ENCODE measurements around the gene C20orf141.
"Not testable (repeated sequence)": the region's sequence is repeated elsewhere in the genome, so short reads cannot be mapped to it uniquely, and the experiment has no call there.

C20orf141 gene

DNA sequence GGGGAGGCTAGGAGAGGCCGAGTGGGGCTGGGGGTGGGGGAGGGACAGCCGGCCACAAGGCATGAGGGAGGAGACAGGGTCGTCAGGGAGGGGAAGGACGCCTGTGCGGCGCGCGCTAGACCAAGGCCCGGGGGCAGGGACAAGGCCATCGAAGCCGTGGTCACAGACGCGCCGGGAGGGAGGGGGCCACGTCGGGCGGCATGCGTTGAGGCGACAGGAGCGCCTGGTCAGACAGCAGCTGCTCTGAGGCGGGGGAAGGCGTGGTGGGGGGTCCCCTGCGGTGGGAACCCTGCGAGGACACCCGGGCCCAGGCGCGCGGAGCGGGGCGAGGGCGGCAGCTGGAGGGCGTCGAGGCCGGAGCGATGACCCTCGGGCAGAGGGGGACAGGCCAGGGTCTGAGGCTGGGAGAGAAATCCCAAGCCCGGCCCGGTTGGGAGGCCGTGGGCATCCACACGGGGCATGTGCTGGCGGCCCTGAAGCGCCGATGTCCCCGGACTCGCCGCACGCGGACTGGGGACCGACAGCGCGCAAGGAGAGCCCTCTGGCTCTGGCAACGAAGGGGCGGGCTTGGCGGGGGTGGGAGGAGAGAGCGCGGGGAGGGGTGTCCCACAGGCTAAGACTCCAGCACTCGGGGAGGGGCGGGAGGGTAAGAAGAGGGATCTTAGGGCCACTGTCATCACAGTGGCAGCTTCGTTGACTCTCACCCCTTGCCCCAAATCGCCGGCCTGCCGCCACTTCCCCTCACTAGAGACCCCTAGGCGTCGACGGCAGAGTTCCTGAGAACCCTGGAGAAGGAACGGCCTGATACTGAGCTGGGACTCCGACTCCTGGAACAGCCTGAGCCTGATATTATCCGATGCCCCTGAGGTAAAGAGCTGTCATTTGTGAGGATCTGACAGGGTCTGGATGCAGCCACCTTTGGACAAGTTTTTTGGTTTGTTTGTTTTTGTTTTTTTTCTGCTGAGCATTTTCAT lies 6.4 kb downstream of the C20orf141 start:
- no peaks in the 10 kb centered on the region for H3K9me3 ChIP-seq (ENCODE audit: control insufficient read depth, low read length)
- 38 to 45% methylated on average over 33 to 57 of the region's 68 CpGs for WGBS, 2 experiments (ENCODE audit: insufficient coverage in 2 of 2)
- H3K27ac ChIP-seq (ENCODE audit: low read depth, low read length, severe bottlenecking): peak overlapping the region; percentile 77

DNA sequence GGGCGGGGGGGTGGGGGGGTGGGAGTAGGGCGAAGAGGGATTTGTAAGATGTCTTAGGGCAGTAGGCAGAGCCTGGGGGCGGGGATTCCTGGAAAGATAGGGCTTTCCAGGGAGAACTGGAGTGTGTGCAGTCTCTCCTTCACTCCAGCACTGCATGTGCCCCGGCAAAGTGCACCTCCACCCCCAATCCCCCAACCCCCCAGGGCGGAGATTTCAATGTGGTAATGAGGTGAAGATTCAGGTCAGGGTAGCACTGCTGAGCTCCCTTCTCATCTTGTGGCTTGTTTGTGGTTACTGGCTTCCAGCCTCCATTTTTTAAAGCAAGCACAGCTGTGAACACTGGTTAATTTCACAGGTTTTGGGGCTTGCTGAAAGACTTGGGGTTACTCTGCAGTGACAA lies 7.3 kb downstream of the C20orf141 start:
- H3K27ac ChIP-seq (ENCODE audit: low read depth, low read length, severe bottlenecking): no peak overlapping the region
- H3K4me3 ChIP-seq (ENCODE audit: extremely low read depth, insufficient read depth, low read length, poor library complexity, severe bottlenecking): no peak overlapping the region
- peaks cover 13% of the 10 kb centered on the region for H3K4me1 ChIP-seq (ENCODE audit: control insufficient read depth, insufficient read depth, low read length, poor library complexity, severe bottlenecking)
- WGBS, 2 experiments (ENCODE audit: insufficient coverage in 2 of 2): no CpG with 5 or more reads among the region's 5 CpGs
- H3K9me3 ChIP-seq (ENCODE audit: control insufficient read depth, low read length): no peaks in the 10 kb centered on the region
- no peaks in the 10 kb centered on the region for H3K36me3 ChIP-seq (ENCODE audit: control insufficient read depth, insufficient read depth, low read length)

More for the DNA sequence above, 6.4 kb downstream of the C20orf141 start:
- Histone ChIP-seq H3K4me3 (ENCODE audit: extremely low read depth, insufficient read depth, low read length, poor library complexity, severe bottlenecking) (no peak overlapping the region), H3K4me1 (ENCODE audit: control insufficient read depth, insufficient read depth, low read length, poor library complexity, severe bottlenecking) (peaks cover 15% of the 10 kb centered on the region), H3K36me3 (ENCODE audit: control insufficient read depth, insufficient read depth, low read length) (no peaks in the 10 kb centered on the region)

GRCh38 chr20:2825761-2826160 lies 11.0 kb downstream of the C20orf141 start:
- WGBS, 2 experiments (ENCODE audit: insufficient coverage in 2 of 2): no CpG with 5 or more reads among the region's 2 CpGs
- Histone ChIP-seq H3K27ac (ENCODE audit: low read depth, low read length, severe bottlenecking) (no peak overlapping the region), H3K36me3 (ENCODE audit: control insufficient read depth, insufficient read depth, low read length) (no peaks in the 10 kb centered on the region), H3K9me3 (ENCODE audit: control insufficient read depth, low read length) (no peaks in the 10 kb centered on the region), H3K4me3 (ENCODE audit: extremely low read depth, insufficient read depth, low read length, poor library complexity, severe bottlenecking) (no peak overlapping the region), H3K4me1 (ENCODE audit: control insufficient read depth, insufficient read depth, low read length, poor library complexity, severe bottlenecking) (peaks cover 3% of the 10 kb centered on the region)

DNA sequence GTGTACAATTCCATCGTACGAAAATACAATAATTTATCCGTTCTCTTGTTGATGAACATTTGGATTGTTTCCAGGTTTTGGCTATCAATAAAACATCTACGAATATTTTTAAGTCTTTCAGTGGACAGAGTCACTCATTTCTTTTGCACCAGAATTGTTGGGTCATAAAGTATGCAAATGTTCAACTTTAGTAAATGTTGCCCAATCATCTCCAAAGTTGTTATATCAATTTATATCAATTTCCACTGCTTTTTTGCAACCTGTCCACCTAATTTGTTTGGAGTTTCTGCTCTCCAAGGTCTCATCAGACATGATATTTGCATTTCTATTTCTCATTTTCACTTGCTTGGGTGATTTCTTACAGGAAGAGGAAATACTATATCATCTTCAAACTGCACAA lies 11.9 kb downstream of the C20orf141 start:
- Histone ChIP-seq H3K27ac (ENCODE audit: low read depth, low read length, severe bottlenecking) (no peak overlapping the region), H3K4me1 (ENCODE audit: control insufficient read depth, insufficient read depth, low read length, poor library complexity, severe bottlenecking) (peaks cover 3% of the 10 kb centered on the region), H3K36me3 (ENCODE audit: control insufficient read depth, insufficient read depth, low read length) (no peaks in the 10 kb centered on the region), H3K4me3 (ENCODE audit: extremely low read depth, insufficient read depth, low read length, poor library complexity, severe bottlenecking) (no peak overlapping the region), H3K9me3 (ENCODE audit: control insufficient read depth, low read length) (no peaks in the 10 kb centered on the region)
- WGBS, 2 experiments (ENCODE audit: insufficient coverage in 2 of 2): 60 to 93% methylated on average over 1 to 4 of the region's 4 CpGs

GRCh38 chr20:2829376-2829775 lies 14.6 kb downstream of the C20orf141 start:
- Histone ChIP-seq H3K27ac (ENCODE audit: low read depth, low read length, severe bottlenecking) (no peak overlapping the region), H3K4me1 (ENCODE audit: control insufficient read depth, insufficient read depth, low read length, poor library complexity, severe bottlenecking) (no peaks in the 10 kb centered on the region), H3K36me3 (ENCODE audit: control insufficient read depth, insufficient read depth, low read length) (peaks cover under 1% of the 10 kb centered on the region), H3K9me3 (ENCODE audit: control insufficient read depth, low read length) (no peaks in the 10 kb centered on the region), H3K4me3 (ENCODE audit: extremely low read depth, insufficient read depth, low read length, poor library complexity, severe bottlenecking) (no peak overlapping the region)
- 81 to 88% methylated on average over 3 to 5 of the region's 6 CpGs for WGBS, 2 experiments (ENCODE audit: insufficient coverage in 2 of 2)

DNA sequence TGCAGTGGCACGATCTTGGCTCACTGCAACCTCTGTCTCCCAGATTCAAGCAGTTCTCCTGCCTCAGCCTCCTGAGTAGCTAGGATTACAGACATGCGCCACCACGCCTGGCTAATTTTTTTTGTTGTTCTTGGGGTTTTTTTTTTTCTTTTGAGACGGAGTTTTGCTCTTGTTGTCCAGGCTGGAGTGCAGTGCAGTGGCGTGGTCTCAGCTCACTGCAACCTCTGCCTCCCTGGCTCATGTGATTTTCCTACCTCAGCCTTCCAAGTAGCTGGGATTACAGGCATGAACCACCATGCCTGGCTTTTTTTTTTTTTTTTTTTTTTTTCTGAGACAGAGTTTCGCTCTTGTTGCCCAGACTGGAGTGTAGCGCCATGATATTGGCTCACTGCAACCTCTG lies 16.4 kb downstream of the C20orf141 start:
- not testable (repeated sequence) for H3K36me3 ChIP-seq (ENCODE audit: control insufficient read depth, insufficient read depth, low read length); H3K27ac ChIP-seq (ENCODE audit: low read depth, low read length, severe bottlenecking); H3K4me3 ChIP-seq (ENCODE audit: extremely low read depth, insufficient read depth, low read length, poor library complexity, severe bottlenecking); H3K4me1 ChIP-seq (ENCODE audit: control insufficient read depth, insufficient read depth, low read length, poor library complexity, severe bottlenecking); H3K9me3 ChIP-seq (ENCODE audit: control insufficient read depth, low read length)
- WGBS, 2 experiments (ENCODE audit: insufficient coverage in 2 of 2): 95 to 100% methylated on average over 1 to 2 of the region's 7 CpGs

- H3K36me3 ChIP-seq (ENCODE audit: control insufficient read depth, insufficient read depth, low read length): peaks cover 18% of the 10 kb centered on the region
- no peaks in the 10 kb centered on the region for H3K9me3 ChIP-seq (ENCODE audit: control insufficient read depth, low read length)
- H3K27ac ChIP-seq (ENCODE audit: low read depth, low read length, severe bottlenecking): no peak overlapping the region
- no peaks in the 10 kb centered on the region for H3K4me1 ChIP-seq (ENCODE audit: control insufficient read depth, insufficient read depth, low read length, poor library complexity, severe bottlenecking)
- WGBS, 2 experiments (ENCODE audit: insufficient coverage in 2 of 2): 100% methylated on average over 1 of the region's 1 CpG; no CpG with 5 or more reads in 1 of the 2 experiments
- H3K4me3 ChIP-seq (ENCODE audit: extremely low read depth, insufficient read depth, low read length, poor library complexity, severe bottlenecking): no peak overlapping the region
Observed at GRCh38 chr20:2833761-2834160, 19.0 kb downstream of the C20orf141 start.

DNA sequence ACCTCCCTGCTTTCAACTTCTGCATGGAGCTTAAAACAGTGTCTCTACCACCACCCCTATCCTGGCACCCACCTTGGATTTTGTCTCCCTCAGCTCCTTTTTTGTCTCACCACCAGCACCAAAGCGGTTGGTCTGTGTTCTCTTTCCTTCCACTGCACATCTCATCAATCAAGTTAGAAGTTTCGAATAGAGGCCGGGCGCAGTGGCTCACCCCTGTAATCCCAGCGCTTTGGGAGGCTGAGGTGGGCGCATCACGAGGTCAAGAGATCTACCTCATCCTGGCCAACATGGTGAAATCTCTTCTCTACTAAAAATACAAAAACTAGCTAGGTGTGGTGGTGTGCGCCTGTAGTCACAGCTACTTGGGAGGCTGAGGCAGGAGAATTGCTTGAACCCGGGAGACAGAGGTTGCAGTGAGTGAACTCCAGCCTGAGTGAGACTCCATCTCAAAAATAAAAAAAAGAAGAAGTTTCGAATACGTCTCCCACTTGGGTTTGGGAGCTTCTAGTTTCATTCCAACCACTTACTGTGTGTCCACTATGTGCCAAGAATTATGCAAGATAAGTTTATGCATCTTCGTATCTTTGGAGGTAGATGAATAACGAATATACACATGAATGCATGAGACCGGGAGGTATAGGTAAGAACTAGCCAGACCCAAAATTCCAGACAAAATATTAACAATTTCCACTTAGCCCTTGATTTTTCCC lies 19.8 kb downstream of the C20orf141 start:
- H3K36me3 ChIP-seq (ENCODE audit: control insufficient read depth, insufficient read depth, low read length): peaks cover 23% of the 10 kb centered on the region
- H3K9me3 ChIP-seq (ENCODE audit: control insufficient read depth, low read length): no peaks in the 10 kb centered on the region
- WGBS, 2 experiments (ENCODE audit: insufficient coverage in 2 of 2): 82 to 91% methylated on average over 6 to 9 of the region's 14 CpGs
- H3K4me3 ChIP-seq (ENCODE audit: extremely low read depth, insufficient read depth, low read length, poor library complexity, severe bottlenecking): no peak overlapping the region
- no peaks in the 10 kb centered on the region for H3K4me1 ChIP-seq (ENCODE audit: control insufficient read depth, insufficient read depth, low read length, poor library complexity, severe bottlenecking)
- no peak overlapping the region for H3K27ac ChIP-seq (ENCODE audit: low read depth, low read length, severe bottlenecking)

- H3K36me3 ChIP-seq (ENCODE audit: control insufficient read depth, insufficient read depth, low read length): peaks cover 23% of the 10 kb centered on the region
- H3K27ac ChIP-seq (ENCODE audit: low read depth, low read length, severe bottlenecking): no peak overlapping the region
- 86 to 96% methylated on average over 5 to 6 of the region's 6 CpGs for WGBS, 2 experiments (ENCODE audit: insufficient coverage in 2 of 2)
- H3K9me3 ChIP-seq (ENCODE audit: control insufficient read depth, low read length): no peaks in the 10 kb centered on the region
- H3K4me1 ChIP-seq (ENCODE audit: control insufficient read depth, insufficient read depth, low read length, poor library complexity, severe bottlenecking): no peaks in the 10 kb centered on the region
- no peak overlapping the region for H3K4me3 ChIP-seq (ENCODE audit: extremely low read depth, insufficient read depth, low read length, poor library complexity, severe bottlenecking)
Observed at GRCh38 chr20:2835331-2835796, 20.6 kb downstream of the C20orf141 start.

DNA sequence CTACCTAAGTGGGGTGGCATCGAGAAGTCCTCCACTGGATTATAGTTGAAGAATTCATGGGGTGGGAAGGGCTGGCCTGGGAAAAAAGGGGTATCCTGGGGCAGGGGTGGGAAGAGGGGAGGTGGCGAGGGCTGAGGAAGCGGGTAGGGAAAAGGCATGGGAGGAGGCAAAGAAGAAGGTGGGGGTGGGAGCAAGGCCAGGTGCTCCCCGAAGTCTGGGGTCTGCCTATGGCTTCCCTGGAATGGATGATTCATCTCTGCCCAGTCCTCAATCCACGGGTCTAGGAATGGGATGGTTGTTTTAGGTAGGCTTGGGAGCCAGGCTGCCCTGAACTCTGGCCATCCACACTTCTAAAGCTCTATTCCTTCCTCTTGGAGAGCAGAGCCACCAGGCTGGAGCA lies 21.2 kb downstream of the C20orf141 start:
- no peaks in the 10 kb centered on the region for H3K9me3 ChIP-seq (ENCODE audit: control insufficient read depth, low read length)
- H3K4me3 ChIP-seq (ENCODE audit: extremely low read depth, insufficient read depth, low read length, poor library complexity, severe bottlenecking): no peak overlapping the region
- WGBS, 2 experiments (ENCODE audit: insufficient coverage in 2 of 2): 86 to 91% methylated on average over 3 to 4 of the region's 5 CpGs
- H3K36me3 ChIP-seq (ENCODE audit: control insufficient read depth, insufficient read depth, low read length): peaks cover 23% of the 10 kb centered on the region
- H3K27ac ChIP-seq (ENCODE audit: low read depth, low read length, severe bottlenecking): no peak overlapping the region
- no peaks in the 10 kb centered on the region for H3K4me1 ChIP-seq (ENCODE audit: control insufficient read depth, insufficient read depth, low read length, poor library complexity, severe bottlenecking)

Data from mesodermal cell (in vitro differentiated cells).